DMS79 treated with DMSO at 0.1 percent for 48 hours (cell line): ENCODE results near the gene SKA2.
"Not testable (repeated sequence)": the region's sequence is repeated elsewhere in the genome, so short reads cannot be mapped to it uniquely, and the experiment has no call there.

Experiments used
- DNase-seq: peaks from one replicate; lab custom pipeline; 2025; lab: John Stamatoyannopoulos, UW

Gene SKA2

DNA sequence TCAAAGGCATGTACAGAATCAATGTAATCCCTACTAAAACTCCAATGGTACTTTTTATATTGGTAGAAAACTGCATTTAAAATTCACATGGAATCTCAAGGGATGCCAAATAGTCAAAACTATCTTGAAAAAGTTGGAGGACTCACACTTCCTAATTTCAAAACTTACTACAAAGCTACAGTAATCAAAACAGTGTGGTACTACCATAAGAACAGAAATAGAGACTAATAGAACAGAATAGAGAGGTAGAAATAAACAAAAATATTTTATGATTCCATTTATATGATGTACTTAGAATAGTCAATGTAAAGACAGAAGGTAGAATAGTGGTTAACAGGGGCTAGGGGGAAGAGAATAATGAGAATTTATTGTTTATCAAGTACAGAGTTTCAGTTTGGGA is 57.1 kb downstream of the SKA2 start:
- DNase-seq, result no peak

DNA sequence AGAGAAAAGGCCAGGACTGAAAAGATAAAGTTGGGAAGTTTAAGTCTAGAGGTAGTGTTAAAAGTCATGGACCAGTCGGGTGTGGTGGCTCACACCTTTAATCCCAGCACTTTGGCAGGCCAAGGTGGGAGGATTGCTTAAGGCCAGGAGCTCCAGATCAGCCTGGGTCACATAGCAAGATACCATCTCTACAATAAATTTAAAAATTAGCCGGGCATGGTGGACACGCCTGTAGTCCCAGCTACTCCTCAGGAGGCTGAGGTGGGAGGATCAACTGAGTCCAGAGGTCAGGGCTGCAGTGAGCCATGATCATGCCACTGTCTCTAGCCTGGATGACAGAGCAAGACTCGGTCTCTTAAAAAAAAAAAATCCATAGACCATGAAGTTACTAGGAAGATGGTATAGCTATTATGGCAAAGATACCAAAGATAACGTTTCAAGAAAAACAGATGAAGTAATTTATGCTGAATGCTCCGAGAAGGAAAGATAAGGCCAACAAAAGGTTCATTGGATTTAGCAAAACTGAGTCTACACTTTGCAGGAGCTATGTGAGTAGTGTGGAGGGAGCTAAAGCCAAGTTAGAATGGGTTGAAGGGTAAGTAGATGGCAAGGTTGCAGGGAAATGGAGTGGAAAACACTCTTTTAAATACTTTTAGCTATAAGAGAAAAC is 60.0 kb downstream of the SKA2 start:
- DNase-seq, result no peak

DNA sequence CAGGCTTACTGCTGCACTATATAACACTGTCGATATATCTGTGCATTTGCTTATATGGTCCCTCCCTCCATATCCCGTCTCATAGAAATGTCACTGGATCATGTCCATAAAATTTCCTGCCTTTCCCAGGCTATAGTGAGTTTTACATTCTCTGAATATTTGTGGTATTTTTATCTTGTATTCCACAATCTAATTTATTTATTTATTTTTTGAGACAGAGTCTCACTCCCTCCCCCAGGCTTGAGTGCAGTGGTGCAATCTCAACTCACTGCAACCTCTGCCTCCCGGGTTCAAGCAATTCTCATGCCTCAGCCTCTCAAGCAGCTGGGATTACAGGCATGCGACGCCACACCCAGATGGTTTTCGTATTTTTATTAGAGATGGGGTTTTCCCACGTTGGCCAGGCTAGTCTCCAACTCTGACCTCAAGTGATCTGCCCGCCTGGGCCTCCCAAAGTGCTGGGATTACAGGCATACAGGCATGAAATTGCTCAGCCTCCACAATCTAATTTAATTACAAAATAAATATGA is 61.2 kb downstream of the SKA2 start:
- DNase-seq, result no peak

DNA sequence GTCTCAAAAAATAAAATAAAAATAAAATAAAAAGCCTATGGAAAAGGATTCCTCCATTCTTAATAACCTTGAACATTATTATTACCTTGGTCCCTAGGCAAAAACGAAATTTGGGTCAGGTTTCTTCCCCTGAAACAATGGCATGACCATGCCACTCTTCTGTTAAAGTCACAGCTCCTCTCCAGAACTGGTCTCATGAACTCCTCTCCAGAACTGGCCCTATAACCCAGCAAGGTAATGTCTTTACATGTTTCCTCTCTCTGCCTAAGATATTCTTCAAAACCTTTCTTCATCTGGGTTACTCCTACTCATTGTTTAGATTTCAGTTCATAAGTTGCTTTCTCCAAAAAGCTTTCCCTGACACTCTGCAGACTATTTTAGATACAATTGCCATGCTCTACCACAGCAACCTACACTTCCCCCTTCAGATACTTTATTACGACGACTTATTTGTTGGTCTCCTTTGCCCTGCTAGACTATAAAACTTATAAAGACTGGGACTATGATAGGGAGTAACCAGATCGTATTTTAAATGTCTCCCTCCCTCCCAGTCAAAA is 61.8 kb downstream of the SKA2 start:
- DNase-seq, result no peak

DNA sequence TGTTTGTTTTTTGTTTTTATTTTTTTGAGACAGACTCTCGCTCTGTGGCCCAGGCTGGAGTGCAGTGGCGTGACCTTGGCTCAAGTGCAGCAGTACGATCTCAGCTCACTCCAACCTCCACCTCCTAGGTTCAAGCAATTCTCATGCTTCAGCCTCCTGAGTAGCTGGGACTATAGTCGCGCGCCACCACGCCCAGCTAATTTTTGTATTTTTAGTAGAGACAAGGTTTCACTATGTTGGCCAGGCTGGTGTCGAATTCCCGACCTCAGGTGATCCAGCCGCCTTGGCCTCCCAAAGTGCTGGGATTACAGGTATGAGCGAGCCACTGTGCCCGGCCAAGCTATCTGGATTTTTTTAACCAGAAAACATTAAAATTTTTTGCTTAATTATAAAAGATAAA is 64.4 kb downstream of the SKA2 start:
- DNase-seq, result not testable (repeated sequence)

DNA sequence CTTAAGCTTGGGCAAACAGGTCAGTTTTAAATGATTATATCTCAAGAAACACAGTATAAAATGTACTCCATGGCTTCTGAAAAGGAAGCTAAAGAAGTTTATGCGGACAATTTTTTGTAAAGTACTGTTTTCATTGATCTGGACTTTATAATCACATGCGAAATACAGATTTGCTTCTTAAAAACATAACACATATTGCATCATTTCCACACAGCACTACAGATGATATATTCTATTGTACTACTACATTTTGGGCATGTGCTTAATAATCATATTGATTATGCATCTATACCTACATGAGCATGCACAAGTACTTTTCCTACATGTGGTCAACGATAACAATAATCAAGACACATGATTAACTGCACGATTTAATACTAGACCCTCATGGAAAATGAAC is 70.8 kb downstream of the SKA2 start:
- DNase-seq, result no peak

DNA sequence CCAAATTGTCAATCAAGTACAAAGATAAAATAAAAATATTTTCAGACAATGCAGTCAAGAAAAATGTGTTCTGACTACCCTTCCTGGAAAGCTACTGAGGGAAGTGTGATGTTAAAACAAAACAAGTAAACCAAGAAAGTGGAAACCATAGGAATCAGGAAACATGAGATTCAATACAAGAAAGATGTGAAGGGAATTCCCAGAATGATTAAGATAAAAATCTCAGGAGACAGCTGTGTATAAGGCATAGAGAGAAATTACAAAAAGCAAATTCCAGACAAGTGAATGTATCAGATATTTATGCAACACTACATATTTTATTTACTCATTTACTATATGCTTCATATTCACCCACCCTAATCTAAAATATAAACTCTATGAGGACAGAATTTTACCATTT is 80.5 kb downstream of the SKA2 start:
- DNase-seq, result no peak

DNA sequence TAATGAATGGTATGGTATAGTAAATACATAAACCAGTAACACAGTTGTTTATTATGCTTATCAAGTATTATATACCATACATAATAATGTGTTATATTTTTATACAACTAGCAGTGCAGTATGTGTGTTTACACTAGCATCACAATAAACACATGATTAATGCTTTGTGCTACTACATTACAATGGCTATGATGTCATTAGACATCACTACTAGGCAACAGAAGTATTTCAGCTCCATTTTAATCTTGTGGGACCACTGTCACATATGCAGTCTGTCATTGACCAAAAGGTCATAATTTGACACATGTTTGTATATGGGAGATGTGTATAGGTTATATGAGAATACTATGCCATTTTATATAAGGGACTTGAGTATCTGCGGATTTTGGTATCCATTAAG is 81.0 kb downstream of the SKA2 start:
- DNase-seq, result no peak

DNA sequence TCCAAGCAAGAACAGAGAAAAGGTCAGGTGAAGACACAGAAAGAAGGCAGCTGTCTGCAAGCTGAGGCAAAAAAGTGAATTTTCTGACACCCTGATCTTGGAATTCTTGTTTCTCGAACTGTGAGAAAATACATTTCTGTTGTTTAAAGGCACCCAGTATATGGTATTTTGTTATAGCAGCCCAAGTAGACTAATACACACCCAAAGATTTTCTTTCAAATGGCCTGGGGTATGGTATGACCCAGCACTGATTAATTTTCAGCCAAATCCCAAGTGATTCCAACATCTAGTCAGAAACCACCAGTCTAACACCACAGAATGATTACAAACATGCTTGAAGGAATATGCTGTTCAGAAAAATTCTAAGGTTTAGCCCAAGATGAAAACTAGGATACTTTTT is 85.1 kb downstream of the SKA2 start:
- no peak for DNase-seq

DNA sequence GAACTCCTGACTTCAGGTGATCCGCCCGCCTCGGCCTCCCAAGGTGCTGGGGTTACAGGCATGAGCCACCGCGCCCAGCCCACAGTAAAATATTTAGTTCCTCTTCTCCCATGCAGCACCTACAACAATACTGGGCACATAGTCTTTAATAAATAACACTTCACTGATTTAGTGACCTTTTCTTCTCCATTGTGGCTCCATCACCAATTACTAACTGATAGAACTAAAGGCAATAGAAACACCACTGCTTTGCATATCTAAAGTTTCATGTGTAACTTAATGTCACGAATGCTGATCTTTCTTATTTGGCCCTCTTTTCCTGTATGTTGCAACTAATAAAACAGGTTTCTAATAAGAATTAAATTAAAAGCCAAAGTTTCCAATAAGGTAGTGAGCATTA is 87.2 kb downstream of the SKA2 start:
- no peak for DNase-seq

DNA sequence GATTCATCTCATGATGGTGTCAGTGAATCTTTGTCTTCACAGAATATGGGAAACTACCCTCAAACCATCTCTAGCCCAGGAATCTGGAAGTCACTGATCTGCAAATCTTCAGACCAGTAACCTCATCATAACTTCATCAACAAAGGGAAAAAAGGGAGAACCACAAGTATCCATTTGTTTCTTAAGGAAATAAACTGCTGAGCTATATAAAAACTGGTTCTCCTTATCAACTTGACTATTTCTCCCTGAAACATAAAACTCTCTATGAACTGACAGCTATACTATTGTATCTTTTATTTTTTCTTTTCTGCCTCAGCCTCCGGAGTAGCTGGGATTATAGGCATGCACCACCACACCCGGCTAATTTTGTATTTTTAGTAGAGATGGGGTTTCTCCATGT is 87.6 kb downstream of the SKA2 start:
- DNase-seq, result no peak

DNA sequence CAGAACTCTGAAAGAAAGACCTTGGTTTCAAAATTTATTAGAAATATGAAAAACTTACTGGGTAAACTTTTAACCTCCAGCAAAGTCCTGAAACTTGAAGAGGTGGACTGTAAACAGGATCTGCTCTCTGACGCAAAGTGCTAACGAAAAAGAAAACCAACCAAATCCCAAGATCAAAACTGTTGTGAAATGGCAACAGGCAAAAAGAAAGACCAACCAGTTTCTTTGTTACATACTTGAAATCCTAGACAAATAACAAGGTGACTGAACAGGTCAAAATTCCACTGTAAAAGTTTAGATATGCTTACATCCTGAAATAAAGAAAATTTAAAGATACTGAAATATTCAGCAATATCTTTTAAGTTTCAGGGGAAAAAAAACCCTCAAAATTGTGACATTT is 92.5 kb downstream of the SKA2 start:
- no peak for DNase-seq
